Liver (tissue), 3 donors: Measurements from ENCODE around the gene SIK3.

Experiments
- EGR1 ChIP-seq, 2 donors: IDR thresholded peaks; 2 replicates each; pipeline ENCODE4 v1.6.1; 2016 to 2018; ENCODE audit warnings: antibody characterized with exemption in 2 of 2, low read depth in 2 of 2
- RAD21 ChIP-seq, 2 donors: IDR thresholded peaks; 2 replicates each; pipeline ENCODE4 v1.6.1; 2016; ENCODE audit warnings: antibody characterized with exemption in 2 of 2, mild to moderate bottlenecking in 2 of 2
- SP1 ChIP-seq: IDR thresholded peaks from 2 replicates; pipeline ENCODE4 v1.6.1; 2018; ENCODE audit warnings: antibody characterized with exemption, mild to moderate bottlenecking
- TAF1 ChIP-seq: conservative IDR thresholded peaks from 2 replicates; pipeline ENCODE4 v1.6.1; 2016; ENCODE audit warnings: antibody characterized with exemption, mild to moderate bottlenecking
- YY1 ChIP-seq: IDR thresholded peaks from 2 replicates; pipeline ENCODE4 v1.6.1; 2016; ENCODE audit warnings: antibody characterized with exemption, mild to moderate bottlenecking
- TF ChIP-seq, protein P1 (sequence below): fragments of 150-350 bp; IDR thresholded peaks from 2 replicates; pipeline ENCODE4 v1.5.1; 2017; ENCODE audit warnings: improper control_type of control experiment, low read depth, low read length; ENCODE audit not compliant: missing input control
- TF ChIP-seq, protein P2 (sequence below): IDR thresholded peaks from 2 replicates; pipeline ENCODE4 v1.6.1; 2016; ENCODE audit warnings: antibody characterized with exemption
- donor health status: healthy.
- donor health status: healthy.

DNA sequence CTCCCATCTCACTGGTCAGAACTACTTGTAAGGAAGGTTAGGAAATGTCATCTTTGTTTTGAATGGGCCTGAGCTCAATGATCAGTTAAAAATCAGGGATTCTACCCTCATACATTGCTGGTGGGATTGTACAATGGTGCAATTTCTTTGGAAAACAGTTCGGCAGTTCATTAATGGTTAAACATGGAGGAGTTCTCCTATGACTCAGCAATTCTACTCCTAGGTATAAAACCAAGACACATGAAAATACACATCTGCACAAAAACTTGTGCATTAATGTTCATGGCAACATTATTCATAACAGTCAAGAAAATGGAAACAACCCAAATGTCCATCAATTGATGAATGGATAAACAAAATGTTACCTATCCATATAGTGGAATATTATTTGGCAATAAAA is 301.7 kb downstream of the SIK3 start:
- TF ChIP-seq, protein P1, sequence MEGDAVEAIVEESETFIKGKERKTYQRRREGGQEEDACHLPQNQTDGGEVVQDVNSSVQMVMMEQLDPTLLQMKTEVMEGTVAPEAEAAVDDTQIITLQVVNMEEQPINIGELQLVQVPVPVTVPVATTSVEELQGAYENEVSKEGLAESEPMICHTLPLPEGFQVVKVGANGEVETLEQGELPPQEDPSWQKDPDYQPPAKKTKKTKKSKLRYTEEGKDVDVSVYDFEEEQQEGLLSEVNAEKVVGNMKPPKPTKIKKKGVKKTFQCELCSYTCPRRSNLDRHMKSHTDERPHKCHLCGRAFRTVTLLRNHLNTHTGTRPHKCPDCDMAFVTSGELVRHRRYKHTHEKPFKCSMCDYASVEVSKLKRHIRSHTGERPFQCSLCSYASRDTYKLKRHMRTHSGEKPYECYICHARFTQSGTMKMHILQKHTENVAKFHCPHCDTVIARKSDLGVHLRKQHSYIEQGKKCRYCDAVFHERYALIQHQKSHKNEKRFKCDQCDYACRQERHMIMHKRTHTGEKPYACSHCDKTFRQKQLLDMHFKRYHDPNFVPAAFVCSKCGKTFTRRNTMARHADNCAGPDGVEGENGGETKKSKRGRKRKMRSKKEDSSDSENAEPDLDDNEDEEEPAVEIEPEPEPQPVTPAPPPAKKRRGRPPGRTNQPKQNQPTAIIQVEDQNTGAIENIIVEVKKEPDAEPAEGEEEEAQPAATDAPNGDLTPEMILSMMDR, result no peak
- no peak for TF ChIP-seq RAD21 (IDR thresholded peaks at IDR 0.05)
- no peak for TF ChIP-seq SP1
- TF ChIP-seq, protein P2, sequence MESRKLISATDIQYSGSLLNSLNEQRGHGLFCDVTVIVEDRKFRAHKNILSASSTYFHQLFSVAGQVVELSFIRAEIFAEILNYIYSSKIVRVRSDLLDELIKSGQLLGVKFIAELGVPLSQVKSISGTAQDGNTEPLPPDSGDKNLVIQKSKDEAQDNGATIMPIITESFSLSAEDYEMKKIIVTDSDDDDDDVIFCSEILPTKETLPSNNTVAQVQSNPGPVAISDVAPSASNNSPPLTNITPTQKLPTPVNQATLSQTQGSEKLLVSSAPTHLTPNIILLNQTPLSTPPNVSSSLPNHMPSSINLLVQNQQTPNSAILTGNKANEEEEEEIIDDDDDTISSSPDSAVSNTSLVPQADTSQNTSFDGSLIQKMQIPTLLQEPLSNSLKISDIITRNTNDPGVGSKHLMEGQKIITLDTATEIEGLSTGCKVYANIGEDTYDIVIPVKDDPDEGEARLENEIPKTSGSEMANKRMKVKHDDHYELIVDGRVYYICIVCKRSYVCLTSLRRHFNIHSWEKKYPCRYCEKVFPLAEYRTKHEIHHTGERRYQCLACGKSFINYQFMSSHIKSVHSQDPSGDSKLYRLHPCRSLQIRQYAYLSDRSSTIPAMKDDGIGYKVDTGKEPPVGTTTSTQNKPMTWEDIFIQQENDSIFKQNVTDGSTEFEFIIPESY, result no peak
- no peak for TF ChIP-seq TAF1
- no peak for TF ChIP-seq YY1
- no peak for TF ChIP-seq EGR1 (IDR thresholded peaks at IDR 0.05; ENCODE audit: low read depth in 2 of 2)
